Measurements from ENCODE around the gene APMAP.

- TF ChIP-seq ETV6 (conservative IDR thresholded peaks at IDR 0.05 in 1 of 2, IDR thresholded peaks at IDR 0.05 in 1 of 2; ENCODE audit: borderline replicate concordance in 1 of 2, low read depth in 1 of 2): no peak
- no peak for TF ChIP-seq MTA3 (IDR thresholded peaks at IDR 0.05; ENCODE audit: borderline replicate concordance, low read length)
- no peak for TF ChIP-seq CEBPB (IDR thresholded peaks at IDR 0.05; ENCODE audit: borderline replicate concordance in 1 of 2, low read depth in 2 of 2, low read length in 2 of 2)
- TF ChIP-seq, protein P1, sequence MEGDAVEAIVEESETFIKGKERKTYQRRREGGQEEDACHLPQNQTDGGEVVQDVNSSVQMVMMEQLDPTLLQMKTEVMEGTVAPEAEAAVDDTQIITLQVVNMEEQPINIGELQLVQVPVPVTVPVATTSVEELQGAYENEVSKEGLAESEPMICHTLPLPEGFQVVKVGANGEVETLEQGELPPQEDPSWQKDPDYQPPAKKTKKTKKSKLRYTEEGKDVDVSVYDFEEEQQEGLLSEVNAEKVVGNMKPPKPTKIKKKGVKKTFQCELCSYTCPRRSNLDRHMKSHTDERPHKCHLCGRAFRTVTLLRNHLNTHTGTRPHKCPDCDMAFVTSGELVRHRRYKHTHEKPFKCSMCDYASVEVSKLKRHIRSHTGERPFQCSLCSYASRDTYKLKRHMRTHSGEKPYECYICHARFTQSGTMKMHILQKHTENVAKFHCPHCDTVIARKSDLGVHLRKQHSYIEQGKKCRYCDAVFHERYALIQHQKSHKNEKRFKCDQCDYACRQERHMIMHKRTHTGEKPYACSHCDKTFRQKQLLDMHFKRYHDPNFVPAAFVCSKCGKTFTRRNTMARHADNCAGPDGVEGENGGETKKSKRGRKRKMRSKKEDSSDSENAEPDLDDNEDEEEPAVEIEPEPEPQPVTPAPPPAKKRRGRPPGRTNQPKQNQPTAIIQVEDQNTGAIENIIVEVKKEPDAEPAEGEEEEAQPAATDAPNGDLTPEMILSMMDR (IDR thresholded peaks at IDR 0.05 in 2 of 3, conservative IDR thresholded peaks at IDR 0.05 in 1 of 3; ENCODE audit: control insufficient read depth in 2 of 3, extremely low read depth in 1 of 3, insufficient read depth in 1 of 3, low read depth in 3 of 3, low read length in 3 of 3): no peak
- no peak for TF ChIP-seq POLR2A (IDR thresholded peaks at IDR 0.05; ENCODE audit: low read depth, low read length)
- no peak for TF ChIP-seq SMAD1 (IDR thresholded peaks at IDR 0.05; ENCODE audit: low read depth, partially characterized antibody)
- TF ChIP-seq, protein P2, sequence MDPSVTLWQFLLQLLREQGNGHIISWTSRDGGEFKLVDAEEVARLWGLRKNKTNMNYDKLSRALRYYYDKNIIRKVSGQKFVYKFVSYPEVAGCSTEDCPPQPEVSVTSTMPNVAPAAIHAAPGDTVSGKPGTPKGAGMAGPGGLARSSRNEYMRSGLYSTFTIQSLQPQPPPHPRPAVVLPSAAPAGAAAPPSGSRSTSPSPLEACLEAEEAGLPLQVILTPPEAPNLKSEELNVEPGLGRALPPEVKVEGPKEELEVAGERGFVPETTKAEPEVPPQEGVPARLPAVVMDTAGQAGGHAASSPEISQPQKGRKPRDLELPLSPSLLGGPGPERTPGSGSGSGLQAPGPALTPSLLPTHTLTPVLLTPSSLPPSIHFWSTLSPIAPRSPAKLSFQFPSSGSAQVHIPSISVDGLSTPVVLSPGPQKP (IDR thresholded peaks at IDR 0.05; ENCODE audit: low read depth, low read length): no peak
- TF ChIP-seq TAF1 (IDR thresholded peaks at IDR 0.05; ENCODE audit: borderline replicate concordance, low read depth, low read length): no peak
- TF ChIP-seq, protein P3, sequence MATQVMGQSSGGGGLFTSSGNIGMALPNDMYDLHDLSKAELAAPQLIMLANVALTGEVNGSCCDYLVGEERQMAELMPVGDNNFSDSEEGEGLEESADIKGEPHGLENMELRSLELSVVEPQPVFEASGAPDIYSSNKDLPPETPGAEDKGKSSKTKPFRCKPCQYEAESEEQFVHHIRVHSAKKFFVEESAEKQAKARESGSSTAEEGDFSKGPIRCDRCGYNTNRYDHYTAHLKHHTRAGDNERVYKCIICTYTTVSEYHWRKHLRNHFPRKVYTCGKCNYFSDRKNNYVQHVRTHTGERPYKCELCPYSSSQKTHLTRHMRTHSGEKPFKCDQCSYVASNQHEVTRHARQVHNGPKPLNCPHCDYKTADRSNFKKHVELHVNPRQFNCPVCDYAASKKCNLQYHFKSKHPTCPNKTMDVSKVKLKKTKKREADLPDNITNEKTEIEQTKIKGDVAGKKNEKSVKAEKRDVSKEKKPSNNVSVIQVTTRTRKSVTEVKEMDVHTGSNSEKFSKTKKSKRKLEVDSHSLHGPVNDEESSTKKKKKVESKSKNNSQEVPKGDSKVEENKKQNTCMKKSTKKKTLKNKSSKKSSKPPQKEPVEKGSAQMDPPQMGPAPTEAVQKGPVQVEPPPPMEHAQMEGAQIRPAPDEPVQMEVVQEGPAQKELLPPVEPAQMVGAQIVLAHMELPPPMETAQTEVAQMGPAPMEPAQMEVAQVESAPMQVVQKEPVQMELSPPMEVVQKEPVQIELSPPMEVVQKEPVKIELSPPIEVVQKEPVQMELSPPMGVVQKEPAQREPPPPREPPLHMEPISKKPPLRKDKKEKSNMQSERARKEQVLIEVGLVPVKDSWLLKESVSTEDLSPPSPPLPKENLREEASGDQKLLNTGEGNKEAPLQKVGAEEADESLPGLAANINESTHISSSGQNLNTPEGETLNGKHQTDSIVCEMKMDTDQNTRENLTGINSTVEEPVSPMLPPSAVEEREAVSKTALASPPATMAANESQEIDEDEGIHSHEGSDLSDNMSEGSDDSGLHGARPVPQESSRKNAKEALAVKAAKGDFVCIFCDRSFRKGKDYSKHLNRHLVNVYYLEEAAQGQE (IDR thresholded peaks at IDR 0.05; ENCODE audit: low read depth, low read length): no peak
These were observed 15.1 kb upstream of the APMAP start for GRCh38 chr20:25007491-25008305.
